Measurements from ENCODE around the gene PPP1R2. TPM values are rescaled to one million over a fixed set of nuclear protein-coding genes. Genes with fewer than 3 reads are reported as not detected.

PPP1R2 gene
- total and polyA plus RNA-seq, 4 donors: 26.2 to 77.0 (median 46.5) TPM

GRCh38 chr3:195563317-195563716 is 20.2 kb upstream of the PPP1R2 start:
- H3K27ac ChIP-seq (ENCODE audit: low read depth in 1 of 2, low read length in 1 of 2): no peak overlapping the region
- no peaks in the 10 kb centered on the region for H3K36me3 ChIP-seq (ENCODE audit: control insufficient read depth in 4 of 4, insufficient read depth in 4 of 4, low read length in 4 of 4)
- TF ChIP-seq CTCF (IDR thresholded peaks at IDR 0.05; ENCODE audit: control extremely low read depth, extremely low read depth): no peak
- no peaks in the 10 kb centered on the region for H3K27me3 ChIP-seq (ENCODE audit: control insufficient read depth in 3 of 3, insufficient read depth in 3 of 3, low read length in 2 of 3)
- H3K9me3 ChIP-seq (ENCODE audit: control insufficient read depth in 4 of 4, insufficient read depth in 3 of 4, low read length in 3 of 4): peaks cover 0 to 2% (median 0%) of the 10 kb centered on the region in 4 donors
- DNase-seq (no peak), ATAC-seq (ENCODE audit: insufficient read depth, low FRiP score) (no peak)
- peaks cover 0 to 2% (median 0%) of the 10 kb centered on the region in 5 donors for H3K4me1 ChIP-seq (ENCODE audit: control insufficient read depth in 5 of 5, insufficient read depth in 5 of 5, low read length in 5 of 5)
- H3K9ac ChIP-seq (ENCODE audit: insufficient read depth in 1 of 2, low read length in 2 of 2): no peak overlapping the region
- H3K4me3 ChIP-seq: no peak overlapping the region
- 68 to 82% methylated on average over 4 of the region's 4 CpGs for WGBS, 2 donors

- 90 to 92% methylated on average over 4 of the region's 4 CpGs for WGBS, 2 donors
- Histone ChIP-seq H3K4me3 (no peak overlapping the region), H3K27ac (ENCODE audit: low read depth in 1 of 2, low read length in 1 of 2) (no peak overlapping the region), H3K4me1 (ENCODE audit: control insufficient read depth in 5 of 5, insufficient read depth in 5 of 5, low read length in 5 of 5) (peaks cover 0 to 2% (median 0%) of the 10 kb centered on the region in 5 donors), H3K36me3 (ENCODE audit: control insufficient read depth in 4 of 4, insufficient read depth in 4 of 4, low read length in 4 of 4) (no peaks in the 10 kb centered on the region), H3K9me3 (ENCODE audit: control insufficient read depth in 4 of 4, insufficient read depth in 3 of 4, low read length in 3 of 4) (peaks cover 0 to 2% (median 0%) of the 10 kb centered on the region in 4 donors), H3K27me3 (ENCODE audit: control insufficient read depth in 3 of 3, insufficient read depth in 3 of 3, low read length in 2 of 3) (no peaks in the 10 kb centered on the region), H3K9ac (ENCODE audit: insufficient read depth in 1 of 2, low read length in 2 of 2) (no peak overlapping the region)
- no peak for TF ChIP-seq CTCF (IDR thresholded peaks at IDR 0.05; ENCODE audit: control extremely low read depth, extremely low read depth)
- no peak for ATAC-seq (ENCODE audit: insufficient read depth, low FRiP score)
- DNase-seq: no peak
These were observed 16.7 kb upstream of the PPP1R2 start for GRCh38 chr3:195559723-195560409.

GRCh38 chr3:195558602-195559001 is 15.5 kb upstream of the PPP1R2 start:
- Histone ChIP-seq H3K4me1 (ENCODE audit: control insufficient read depth in 5 of 5, insufficient read depth in 5 of 5, low read length in 5 of 5) (peaks cover 0 to 2% (median 0%) of the 10 kb centered on the region in 5 donors), H3K27me3 (ENCODE audit: control insufficient read depth in 3 of 3, insufficient read depth in 3 of 3, low read length in 2 of 3) (no peaks in the 10 kb centered on the region), H3K4me3 (no peak overlapping the region), H3K9ac (ENCODE audit: insufficient read depth in 1 of 2, low read length in 2 of 2) (no peak overlapping the region), H3K9me3 (ENCODE audit: control insufficient read depth in 4 of 4, insufficient read depth in 3 of 4, low read length in 3 of 4) (peaks cover 0 to 2% (median 0%) of the 10 kb centered on the region in 4 donors), H3K27ac (ENCODE audit: low read depth in 1 of 2, low read length in 1 of 2) (no peak overlapping the region), H3K36me3 (ENCODE audit: control insufficient read depth in 4 of 4, insufficient read depth in 4 of 4, low read length in 4 of 4) (no peaks in the 10 kb centered on the region)
- DNase-seq: peak in 2 of 3 donors; percentile 40 to 60
- 67 to 69% methylated on average over 3 of the region's 3 CpGs for whole genome bisulfite sequencing, 2 donors
- TF ChIP-seq CTCF (IDR thresholded peaks at IDR 0.05; ENCODE audit: control extremely low read depth, extremely low read depth): peak; percentile 24
- ATAC-seq (ENCODE audit: insufficient read depth, low FRiP score): no peak

Data from lung (tissue), 12 donors.